ENCODE results near the gene CYBA.

Gene CYBA

GRCh38 chr16:88662843-88663606 lies 12.2 kb upstream of the CYBA start, which contains the start of gene MVD:
TSS of gene MVD (minus strand) at chr16:88663091. CDS start at chr16:88663080, 11 bp downstream.
- peak within 1 kb of the TSS; percentile 65; the same call in 1 of the 2 replicates for H2AFZ ChIP-seq (ENCODE audit: low read depth, low read length)
- peaks cover 24% of the 10 kb centered on the region for H3K36me3 ChIP-seq (replicated peaks; ENCODE audit: low read depth, low read length)
- H3K4me2 ChIP-seq (ENCODE audit: low read length) = peak within 1 kb of the TSS; percentile 77
- no peak for TF ChIP-seq EZH2phosphoT487 (IDR thresholded peaks at IDR 0.05; ENCODE audit: low read depth)
- no peak for TF ChIP-seq CTCF (IDR thresholded peaks at IDR 0.05; ENCODE audit: low read depth, low read length)
- peaks cover 24% of the 10 kb centered on the region for H4K20me1 ChIP-seq (ENCODE audit: insufficient read depth, low read length)
- H3K4me1 ChIP-seq (ENCODE audit: low read length) = peaks cover 24% of the 10 kb centered on the region
- H3K4me3 ChIP-seq (ENCODE audit: low read length) = peak within 1 kb of the TSS; percentile 85
- peak within 1 kb of the TSS; percentile 89 for H3K9ac ChIP-seq (ENCODE audit: low read length)
- H3K27me3 ChIP-seq (ENCODE audit: low read depth, low read length) = no peaks in the 10 kb centered on the region
- peaks cover 42% of the 10 kb centered on the region for H3K79me2 ChIP-seq (ENCODE audit: low read length)
- no peaks in the 10 kb centered on the region for H3K9me3 ChIP-seq (ENCODE audit: insufficient read depth, low read length)
- H3K27ac ChIP-seq (ENCODE audit: low read length) = peak within 1 kb of the TSS; percentile 72

- TF ChIP-seq EZH2phosphoT487 (IDR thresholded peaks at IDR 0.05; ENCODE audit: low read depth) = no peak
- TF ChIP-seq CTCF (IDR thresholded peaks at IDR 0.05; ENCODE audit: low read depth, low read length) = no peak
- H3K27ac ChIP-seq (ENCODE audit: low read length) = peak overlapping the region; percentile 72
- H3K9ac ChIP-seq (ENCODE audit: low read length) = peak overlapping the region; percentile 89
- peak overlapping the region; percentile 53; the same call in 1 of the 2 replicates for H2AFZ ChIP-seq (ENCODE audit: low read depth, low read length)
- H3K36me3 ChIP-seq (replicated peaks; ENCODE audit: low read depth, low read length) = peaks cover 31% of the 10 kb centered on the region
- H3K4me3 ChIP-seq (ENCODE audit: low read length) = peak overlapping the region; percentile 85
- H3K4me2 ChIP-seq (ENCODE audit: low read length) = peak overlapping the region; percentile 69
- peaks cover 48% of the 10 kb centered on the region for H3K79me2 ChIP-seq (ENCODE audit: low read length)
- no peaks in the 10 kb centered on the region for H3K9me3 ChIP-seq (ENCODE audit: insufficient read depth, low read length)
- H4K20me1 ChIP-seq (ENCODE audit: insufficient read depth, low read length) = peaks cover 29% of the 10 kb centered on the region
- peaks cover 24% of the 10 kb centered on the region for H3K4me1 ChIP-seq (ENCODE audit: low read length)
- H3K27me3 ChIP-seq (ENCODE audit: low read depth, low read length) = no peaks in the 10 kb centered on the region
These were observed 11.5 kb upstream of the CYBA start for GRCh38 chr16:88662222-88662842.

GRCh38 chr16:88661468-88661867 lies 10.6 kb upstream of the CYBA start:
- Histone ChIP-seq H3K27ac (ENCODE audit: low read length) (no peak overlapping the region), H3K4me3 (ENCODE audit: low read length) (0 out of 2 replicates have a peak overlapping the region, but pooled peaks have one; percentile 8), H3K27me3 (ENCODE audit: low read depth, low read length) (no peaks in the 10 kb centered on the region), H3K36me3 (replicated peaks; ENCODE audit: low read depth, low read length) (peaks cover 38% of the 10 kb centered on the region), H4K20me1 (ENCODE audit: insufficient read depth, low read length) (peaks cover 33% of the 10 kb centered on the region), H3K9me3 (ENCODE audit: insufficient read depth, low read length) (no peaks in the 10 kb centered on the region), H3K4me1 (ENCODE audit: low read length) (peaks cover 24% of the 10 kb centered on the region), H3K79me2 (ENCODE audit: low read length) (peaks cover 48% of the 10 kb centered on the region), H3K4me2 (ENCODE audit: low read length) (peak overlapping the region; percentile 34), H2AFZ (ENCODE audit: low read depth, low read length) (no peak overlapping the region), H3K9ac (ENCODE audit: low read length) (no peak overlapping the region)
- TF ChIP-seq EZH2phosphoT487 (IDR thresholded peaks at IDR 0.05; ENCODE audit: low read depth) (no peak), CTCF (IDR thresholded peaks at IDR 0.05; ENCODE audit: low read depth, low read length) (no peak)

- H3K9ac ChIP-seq (ENCODE audit: low read length) = no peak overlapping the region
- peaks cover 48% of the 10 kb centered on the region for H3K79me2 ChIP-seq (ENCODE audit: low read length)
- H3K36me3 ChIP-seq (replicated peaks; ENCODE audit: low read depth, low read length) = peaks cover 44% of the 10 kb centered on the region
- no peak overlapping the region for H3K4me3 ChIP-seq (ENCODE audit: low read length)
- H3K4me2 ChIP-seq (ENCODE audit: low read length) = no peak overlapping the region
- H3K4me1 ChIP-seq (ENCODE audit: low read length) = peaks cover 11% of the 10 kb centered on the region
- TF ChIP-seq EZH2phosphoT487 (IDR thresholded peaks at IDR 0.05; ENCODE audit: low read depth) = no peak
- no peak for TF ChIP-seq CTCF (IDR thresholded peaks at IDR 0.05; ENCODE audit: low read depth, low read length)
- H4K20me1 ChIP-seq (ENCODE audit: insufficient read depth, low read length) = peaks cover 33% of the 10 kb centered on the region
- H2AFZ ChIP-seq (ENCODE audit: low read depth, low read length) = no peak overlapping the region
- H3K27me3 ChIP-seq (ENCODE audit: low read depth, low read length) = no peaks in the 10 kb centered on the region
- no peak overlapping the region for H3K27ac ChIP-seq (ENCODE audit: low read length)
- no peaks in the 10 kb centered on the region for H3K9me3 ChIP-seq (ENCODE audit: insufficient read depth, low read length)
These were observed 8.3 kb upstream of the CYBA start for GRCh38 chr16:88659160-88659559.

Measured in OCI-LY3 (cell line).